Peyer's patch (tissue), 4 donors: ENCODE data around the gene GLRA1. TPM values are rescaled to one million over a fixed set of nuclear protein-coding genes. Genes with fewer than 3 reads are reported as not detected.

ENCODE experiments used
- DNase-seq, 3 donors: peaks; one replicate each; pipeline ENCODE4 v3.0.0-alpha.2; 2017 to 2019
- H3K27ac ChIP-seq, 4 donors: fragments of 200-600 bp; sonication (generic); one replicate each; pipeline ENCODE4 v1.5.1; 2016 to 2019
- H3K27me3 ChIP-seq, 2 donors: fragments of 200-600 bp; sonication (generic); one replicate each; pipeline ENCODE4 v1.5.1; 2019
- H3K36me3 ChIP-seq, 3 donors: fragments of 200-600 bp; sonication (generic); one replicate each; pipeline ENCODE4 v1.5.1; 2016 to 2019
- H3K4me1 ChIP-seq, 4 donors: fragments of 200-600 bp; sonication (generic); one replicate each; pipeline ENCODE4 v1.5.1; 2016 to 2019
- H3K4me3 ChIP-seq, 4 donors: fragments of 200-600 bp; sonication (generic); 1 replicate in 3 of 4; 2 replicates in 1 of 4; pipeline ENCODE4 v1.5.1; 2016 to 2019; ENCODE audit warnings: mild to moderate bottlenecking in 1 of 4
- H3K9me3 ChIP-seq, 4 donors: fragments of 200-600 bp; sonication (generic); one replicate each; pipeline ENCODE4 v1.5.1; 2016 to 2019; ENCODE audit warnings: mild to moderate bottlenecking in 1 of 4
- POLR2A ChIP-seq, 2 donors: fragments of 450-650 bp; IDR thresholded peaks; one replicate each; pipeline ENCODE4 v1.5.1; 2017; ENCODE audit warnings: antibody characterized with exemption in 2 of 2, mild to moderate bottlenecking in 2 of 2, moderate library complexity in 2 of 2
- total RNA-seq, 4 donors: library from RNA; depleted of rRNA; stranded (reverse); fragments of >200 nt; gene quantifications; one replicate each; pipeline ENCODE4 v1.1.0, GENCODE V29; 2016
- TF ChIP-seq, protein P1 (sequence below), 6 experiments: fragments of 450-650 bp in 4 of 6; fragments of 200-600 bp in 2 of 6; sonication (generic) in 1 of 6; IDR thresholded peaks; one replicate each; pipeline ENCODE4 v1.5.1; 2017 to 2019; ENCODE audit warnings: antibody characterized with exemption in 6 of 6, mild to moderate bottlenecking in 3 of 6, moderate library complexity in 1 of 6

GLRA1 gene
- total RNA-seq, 4 donors from 2014 or later: not detected

DNA sequence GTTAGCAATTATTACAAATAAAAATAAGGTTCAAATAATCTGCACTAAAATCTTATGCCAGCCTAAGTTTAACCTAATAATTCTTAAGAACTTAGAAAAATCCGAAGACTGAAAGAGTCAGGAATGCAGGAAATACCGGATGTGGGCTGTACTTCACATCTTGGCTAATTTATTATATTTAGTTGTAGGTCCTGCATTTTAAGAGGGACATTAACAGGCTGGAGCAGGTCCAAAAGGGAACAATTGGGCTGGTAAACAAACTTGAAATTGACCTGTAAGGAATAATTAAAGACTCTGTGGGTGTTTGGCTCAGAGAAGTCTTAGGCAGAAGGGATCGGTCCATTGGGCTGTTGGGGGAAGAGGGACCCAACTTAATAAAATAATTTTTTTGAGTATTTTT, 18.4 kb downstream of the GLRA1 start:
- Histone ChIP-seq H3K27ac (no peak overlapping the region), H3K36me3 (no peaks in the 10 kb centered on the region), H3K9me3 (no peaks in the 10 kb centered on the region), H3K4me1 (no peaks in the 10 kb centered on the region), H3K4me3 (no peak overlapping the region), H3K27me3 (no peaks in the 10 kb centered on the region)
- DNase-seq: no peak
- TF ChIP-seq, protein P1, sequence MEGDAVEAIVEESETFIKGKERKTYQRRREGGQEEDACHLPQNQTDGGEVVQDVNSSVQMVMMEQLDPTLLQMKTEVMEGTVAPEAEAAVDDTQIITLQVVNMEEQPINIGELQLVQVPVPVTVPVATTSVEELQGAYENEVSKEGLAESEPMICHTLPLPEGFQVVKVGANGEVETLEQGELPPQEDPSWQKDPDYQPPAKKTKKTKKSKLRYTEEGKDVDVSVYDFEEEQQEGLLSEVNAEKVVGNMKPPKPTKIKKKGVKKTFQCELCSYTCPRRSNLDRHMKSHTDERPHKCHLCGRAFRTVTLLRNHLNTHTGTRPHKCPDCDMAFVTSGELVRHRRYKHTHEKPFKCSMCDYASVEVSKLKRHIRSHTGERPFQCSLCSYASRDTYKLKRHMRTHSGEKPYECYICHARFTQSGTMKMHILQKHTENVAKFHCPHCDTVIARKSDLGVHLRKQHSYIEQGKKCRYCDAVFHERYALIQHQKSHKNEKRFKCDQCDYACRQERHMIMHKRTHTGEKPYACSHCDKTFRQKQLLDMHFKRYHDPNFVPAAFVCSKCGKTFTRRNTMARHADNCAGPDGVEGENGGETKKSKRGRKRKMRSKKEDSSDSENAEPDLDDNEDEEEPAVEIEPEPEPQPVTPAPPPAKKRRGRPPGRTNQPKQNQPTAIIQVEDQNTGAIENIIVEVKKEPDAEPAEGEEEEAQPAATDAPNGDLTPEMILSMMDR (IDR thresholded peaks at IDR 0.05): no peak
- TF ChIP-seq POLR2A (IDR thresholded peaks at IDR 0.05): no peak

DNA sequence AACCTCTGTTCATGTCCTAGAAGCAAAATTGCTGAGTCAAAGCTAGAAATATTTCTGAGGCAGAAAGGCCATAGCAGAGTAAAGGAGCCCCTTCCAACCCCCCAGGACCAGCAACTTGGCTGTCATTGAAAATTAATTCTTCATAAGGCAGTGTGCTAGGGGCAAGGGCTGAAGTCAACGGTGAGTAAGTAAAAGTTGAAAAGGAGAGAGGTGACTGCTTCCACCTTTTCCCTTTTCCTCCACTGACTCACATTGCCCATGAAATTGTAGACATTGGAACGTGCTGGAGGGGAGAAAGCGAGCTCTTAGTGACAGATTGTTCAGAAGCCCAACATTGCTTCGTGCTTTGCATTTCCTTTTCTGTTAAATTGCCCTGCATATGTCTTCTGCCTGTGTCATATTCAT, 19.1 kb downstream of the GLRA1 start:
- Histone ChIP-seq H3K4me1 (no peaks in the 10 kb centered on the region), H3K27ac (no peak overlapping the region), H3K27me3 (no peaks in the 10 kb centered on the region), H3K36me3 (no peaks in the 10 kb centered on the region), H3K9me3 (no peaks in the 10 kb centered on the region), H3K4me3 (no peak overlapping the region)
- DNase-seq: no peak
- TF ChIP-seq, protein P1 (IDR thresholded peaks at IDR 0.05): no peak
- no peak for TF ChIP-seq POLR2A (IDR thresholded peaks at IDR 0.05)

DNA sequence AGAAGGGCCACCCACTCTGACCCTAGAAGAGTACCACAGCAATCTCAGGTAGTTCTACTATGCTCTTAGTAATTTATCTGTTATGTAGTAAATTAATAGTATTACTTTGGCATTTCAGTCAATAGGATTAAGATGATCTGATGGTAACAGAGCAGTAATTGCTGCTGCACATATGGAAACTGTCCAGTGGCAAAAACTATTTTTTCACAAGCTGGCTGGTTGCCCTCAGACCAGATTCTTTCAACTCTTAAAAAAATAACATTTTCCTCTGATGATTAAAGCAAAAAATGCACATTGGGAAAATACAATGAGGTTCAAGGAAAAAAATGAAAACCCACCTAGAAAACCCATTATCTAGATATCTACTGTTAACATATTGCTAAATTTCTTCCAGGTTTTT, 19.7 kb downstream of the GLRA1 start:
- H3K36me3 ChIP-seq: no peaks in the 10 kb centered on the region
- no peaks in the 10 kb centered on the region for H3K27me3 ChIP-seq
- no peak overlapping the region for H3K4me3 ChIP-seq
- no peaks in the 10 kb centered on the region for H3K4me1 ChIP-seq
- TF ChIP-seq, protein P1 (IDR thresholded peaks at IDR 0.05): no peak
- no peak for TF ChIP-seq POLR2A (IDR thresholded peaks at IDR 0.05)
- DNase-seq: no peak
- no peaks in the 10 kb centered on the region for H3K9me3 ChIP-seq
- H3K27ac ChIP-seq: no peak overlapping the region

DNA sequence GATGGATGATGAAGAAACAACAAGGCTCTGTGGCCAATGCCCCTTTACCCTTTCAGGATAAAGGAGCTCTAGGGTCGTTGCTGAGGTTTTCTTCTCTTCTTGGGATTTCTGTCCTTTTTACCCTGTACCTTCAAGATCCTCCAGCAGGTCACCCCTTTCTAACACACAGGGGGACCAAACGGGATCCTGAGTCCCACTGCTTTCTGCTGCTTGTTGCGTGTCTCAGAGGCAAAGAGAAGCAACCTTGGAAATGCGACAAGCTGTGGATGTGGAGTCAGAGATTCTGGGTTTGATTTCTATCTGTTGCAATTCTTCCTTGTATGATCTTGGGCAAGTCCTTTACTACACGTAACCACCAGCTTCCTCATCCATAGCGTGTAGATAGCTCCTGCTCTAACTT, 20.5 kb downstream of the GLRA1 start:
- H3K4me3 ChIP-seq: no peak overlapping the region
- no peak for DNase-seq

DNA sequence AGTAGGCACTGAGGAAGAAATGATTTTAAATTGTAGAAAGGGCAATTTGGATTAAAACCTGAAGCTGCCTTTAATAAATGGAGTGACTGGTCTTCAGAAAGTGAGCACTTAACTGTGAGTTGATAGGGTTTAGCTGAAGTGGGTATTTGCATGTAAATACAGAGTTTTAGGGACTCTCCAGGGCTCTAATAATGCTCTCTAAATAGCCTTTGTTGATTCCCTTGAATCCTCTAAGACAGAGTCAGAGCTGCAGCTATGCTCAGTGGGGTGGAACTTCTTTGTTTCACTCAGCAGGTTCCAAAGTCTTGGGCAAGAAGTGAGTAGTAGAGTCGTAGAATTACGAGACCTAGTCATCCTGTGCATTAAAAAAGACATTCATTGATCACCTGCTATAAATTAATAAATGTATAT, 21.4 kb downstream of the GLRA1 start:
- TF ChIP-seq, protein P1 (IDR thresholded peaks at IDR 0.05): no peak
- TF ChIP-seq POLR2A (IDR thresholded peaks at IDR 0.05): no peak
- H3K4me3 ChIP-seq: no peak overlapping the region
- H3K27me3 ChIP-seq: no peaks in the 10 kb centered on the region
- no peaks in the 10 kb centered on the region for H3K4me1 ChIP-seq
- H3K9me3 ChIP-seq: no peaks in the 10 kb centered on the region
- H3K36me3 ChIP-seq: no peaks in the 10 kb centered on the region
- H3K27ac ChIP-seq: no peak overlapping the region
- DNase-seq: no peak

More for the DNA sequence above, 20.5 kb downstream of the GLRA1 start:
- no peaks in the 10 kb centered on the region for H3K9me3 ChIP-seq
- no peaks in the 10 kb centered on the region for H3K27me3 ChIP-seq
- H3K4me1 ChIP-seq: no peaks in the 10 kb centered on the region
- no peak for TF ChIP-seq POLR2A (IDR thresholded peaks at IDR 0.05)
- TF ChIP-seq, protein P1 (IDR thresholded peaks at IDR 0.05): no peak
- H3K36me3 ChIP-seq: no peaks in the 10 kb centered on the region
- no peak overlapping the region for H3K27ac ChIP-seq

DNA sequence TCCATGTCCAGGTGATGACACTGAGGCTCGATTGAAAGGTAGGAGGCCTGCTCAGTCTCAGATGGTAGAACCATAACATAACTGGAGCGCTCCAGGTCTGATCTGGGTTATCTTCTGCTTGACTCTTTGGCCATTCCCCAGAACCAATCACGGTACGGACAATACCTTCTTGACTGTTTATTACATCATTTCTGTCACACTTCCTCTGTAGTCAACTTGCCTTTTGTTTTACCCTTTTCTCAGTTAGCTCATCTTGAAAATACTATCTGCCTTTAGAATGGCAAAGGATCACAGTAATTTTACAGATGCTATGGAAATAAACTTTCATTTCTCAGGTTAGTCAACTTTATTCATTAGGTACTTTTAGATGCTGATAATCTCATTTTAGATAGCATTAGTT, 22.4 kb downstream of the GLRA1 start:
- H3K27me3 ChIP-seq: no peaks in the 10 kb centered on the region
- H3K4me3 ChIP-seq: no peak overlapping the region
- DNase-seq: no peak
- no peak for TF ChIP-seq POLR2A (IDR thresholded peaks at IDR 0.05)
- TF ChIP-seq, protein P1 (IDR thresholded peaks at IDR 0.05): no peak
- H3K27ac ChIP-seq: no peak overlapping the region
- no peaks in the 10 kb centered on the region for H3K9me3 ChIP-seq
- H3K36me3 ChIP-seq: no peaks in the 10 kb centered on the region
- no peaks in the 10 kb centered on the region for H3K4me1 ChIP-seq
